PC-3 (cell line): Measurements from ENCODE around the gene C12orf57. TPM values are rescaled to one million over a fixed set of nuclear protein-coding genes. Genes with fewer than 3 reads are reported as not detected.

Experiments
- ATAC-seq: fragments of 200-7000 bp; cut with Tn5 transposase; 2 replicates; pipeline ENCODE4 v1.9.1; 2020; ENCODE audit warnings: mild to moderate bottlenecking, moderate library complexity
- BruUV-seq: library from RNA; stranded (reverse); fragments of 400-500 nt; replicated peaks from 2 replicates; lab custom pipeline; 2021; lab: Mats Ljungman, UMichigan
- CTCF ChIA-PET: fragments of 300-600 bp; sonication (Branson Sonifier 250); formaldehyde crosslinking; loops from one replicate; lab custom pipeline; 2022; ENCODE audit warnings: antibody characterized with exemption; lab: Charles Lee
- POLR2A ChIA-PET: fragments of 300-600 bp; sonication (Branson Sonifier 250); formaldehyde crosslinking; loops from one replicate; lab custom pipeline; 2022; ENCODE audit warnings: antibody characterized with exemption; ENCODE audit not compliant: unreplicated experiment; lab: Charles Lee
- DNase-seq: peaks from one replicate; pipeline ENCODE4 v3.0.0-alpha.2; 2015
- H2AFZ ChIP-seq: fragments of 300-600 bp; sonication (generic); 2 replicates; pipeline ENCODE4 v1.6.0; 2016; ENCODE audit warnings: antibody characterized with exemption, low read length
- H3F3A ChIP-seq: fragments of 300-600 bp; sonication (generic); one replicate; pipeline ENCODE4 v1.6.0; 2017; ENCODE audit warnings: antibody characterized with exemption, low read length, control low read depth, mild to moderate bottlenecking; ENCODE audit not compliant: unreplicated experiment
- H3K27ac ChIP-seq: fragments of 300-600 bp; sonication (generic); 2 replicates; pipeline ENCODE4 v1.5.1; 2016; ENCODE audit warnings: mild to moderate bottlenecking, low read length
- H3K27me3 ChIP-seq: fragments of 300-600 bp; sonication (generic); 2 replicates; pipeline ENCODE4 v1.6.1; 2016; ENCODE audit warnings: low read length, mixed read lengths
- H3K36me3 ChIP-seq: fragments of 300-600 bp; sonication (generic); 2 replicates; pipeline ENCODE4 v1.6.1; 2016; ENCODE audit warnings: low read depth, mixed run types, low read length, mixed read lengths
- H3K4me1 ChIP-seq: fragments of 300-600 bp; sonication (generic); 2 replicates; pipeline ENCODE4 v1.5.1; 2016; ENCODE audit warnings: low read length; ENCODE audit not compliant: insufficient read depth
- H3K4me2 ChIP-seq: fragments of 300-600 bp; sonication (generic); 2 replicates; pipeline ENCODE4 v1.6.0; 2016; ENCODE audit warnings: low read length
- H3K4me3 ChIP-seq: fragments of 300-600 bp; sonication (generic); 2 replicates; pipeline ENCODE4 v1.5.1; 2016; ENCODE audit warnings: mild to moderate bottlenecking, low read length, mixed read lengths
- H3K79me2 ChIP-seq: fragments of 300-600 bp; sonication (generic); 2 replicates; pipeline ENCODE4 v1.6.1; 2017; ENCODE audit warnings: low read length, mixed read lengths
- H3K9ac ChIP-seq: fragments of 300-600 bp; sonication (generic); 2 replicates; pipeline ENCODE4 v1.6.0; 2016; ENCODE audit warnings: mild to moderate bottlenecking, low read length
- H3K9me2 ChIP-seq: fragments of 300-600 bp; sonication (generic); replicated peaks from 2 replicates; pipeline ENCODE4 v1.6.1; 2016; ENCODE audit warnings: mixed run types, low read length, mixed read lengths
- H3K9me3 ChIP-seq: fragments of 300-600 bp; sonication (generic); 2 replicates; pipeline ENCODE4 v1.6.1; 2016; ENCODE audit warnings: low read length, mixed read lengths
- H4K20me1 ChIP-seq: fragments of 300-600 bp; sonication (generic); 2 replicates; pipeline ENCODE4 v1.6.1; 2016; ENCODE audit warnings: low read length, mixed read lengths
- EZH2 ChIP-seq: fragments of 300-600 bp; sonication (generic); IDR thresholded peaks from one replicate; pipeline ENCODE4 v1.6.1; 2017; ENCODE audit warnings: antibody characterized with exemption, mild to moderate bottlenecking, low read length; ENCODE audit not compliant: unreplicated experiment
- EZH2phosphoT487 ChIP-seq: fragments of 300-600 bp; sonication (generic); IDR thresholded peaks from 2 replicates; pipeline ENCODE4 v1.6.1; 2018; ENCODE audit warnings: mild to moderate bottlenecking, antibody characterized with exemption, low read length, borderline replicate concordance
- intact Hi-C: fragments of 100-400 bp; cut with micrococcal nuclease; formaldehyde crosslinking; loops from 2 replicates; pipeline ENCODE4 v1.9.0; 2023
- total RNA-seq: library from RNA; depleted of rRNA; stranded (reverse); fragments of >200 nt; gene quantifications from 2 replicates; pipeline ENCODE4 v1.2.3, GENCODE V29; 2014
- TF ChIP-seq, protein P1 (sequence below): fragments of 300-600 bp; sonication (generic); conservative IDR thresholded peaks from 2 replicates; pipeline ENCODE4 v1.5.1; 2017; ENCODE audit warnings: antibody characterized with exemption, low read depth, mild to moderate bottlenecking, low read length

Gene C12orf57
- total RNA-seq, 1 experiment from 2014 or later = 125 TPM

DNA sequence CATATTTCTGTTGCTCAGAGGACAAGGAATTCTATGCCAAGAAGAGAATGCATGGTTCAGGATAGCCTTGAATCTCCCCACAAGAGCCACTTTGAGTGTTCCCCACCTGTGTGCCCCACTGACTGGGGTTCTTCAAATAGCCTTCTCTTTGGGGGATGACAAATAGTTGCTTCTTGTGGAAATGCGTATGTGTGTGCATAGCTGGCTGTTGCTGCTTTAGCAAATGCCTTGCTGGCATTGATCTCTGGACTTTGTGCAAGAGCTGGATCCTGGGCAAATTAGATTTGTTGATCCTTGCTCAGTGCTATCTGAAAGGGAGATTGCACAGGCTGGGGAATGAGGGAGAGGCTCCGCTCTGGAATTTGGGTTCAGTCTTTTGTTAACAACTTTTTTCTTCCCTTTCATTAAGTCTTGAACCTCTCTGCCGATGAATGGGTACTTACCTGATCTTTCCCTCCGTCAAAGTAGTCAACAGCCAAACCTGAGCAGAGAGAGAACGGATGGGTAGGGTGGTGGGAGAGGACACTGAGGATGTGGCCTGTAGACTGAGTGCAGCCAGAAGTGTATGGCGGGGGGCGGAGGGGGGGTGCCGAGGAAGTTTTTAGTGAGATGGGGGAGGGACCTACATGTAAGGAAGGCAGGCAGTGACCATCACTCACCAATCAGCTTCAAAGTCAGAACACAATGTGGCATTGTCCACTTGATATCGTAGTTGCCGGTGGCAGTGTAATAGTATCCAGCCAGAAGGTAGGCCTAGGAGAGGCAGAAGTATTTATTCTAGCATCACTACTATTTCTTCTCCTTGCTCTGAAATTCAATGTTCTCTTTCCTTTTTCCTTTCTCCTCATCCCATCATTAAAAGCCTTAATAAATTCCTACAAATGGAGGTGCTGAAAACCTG is 37.6 kb downstream of the C12orf57 start:
- no peaks in the 10 kb centered on the region for H3K4me1 ChIP-seq
- ATAC-seq = no peak
- no peak for DNase-seq
- TF ChIP-seq, protein P1, sequence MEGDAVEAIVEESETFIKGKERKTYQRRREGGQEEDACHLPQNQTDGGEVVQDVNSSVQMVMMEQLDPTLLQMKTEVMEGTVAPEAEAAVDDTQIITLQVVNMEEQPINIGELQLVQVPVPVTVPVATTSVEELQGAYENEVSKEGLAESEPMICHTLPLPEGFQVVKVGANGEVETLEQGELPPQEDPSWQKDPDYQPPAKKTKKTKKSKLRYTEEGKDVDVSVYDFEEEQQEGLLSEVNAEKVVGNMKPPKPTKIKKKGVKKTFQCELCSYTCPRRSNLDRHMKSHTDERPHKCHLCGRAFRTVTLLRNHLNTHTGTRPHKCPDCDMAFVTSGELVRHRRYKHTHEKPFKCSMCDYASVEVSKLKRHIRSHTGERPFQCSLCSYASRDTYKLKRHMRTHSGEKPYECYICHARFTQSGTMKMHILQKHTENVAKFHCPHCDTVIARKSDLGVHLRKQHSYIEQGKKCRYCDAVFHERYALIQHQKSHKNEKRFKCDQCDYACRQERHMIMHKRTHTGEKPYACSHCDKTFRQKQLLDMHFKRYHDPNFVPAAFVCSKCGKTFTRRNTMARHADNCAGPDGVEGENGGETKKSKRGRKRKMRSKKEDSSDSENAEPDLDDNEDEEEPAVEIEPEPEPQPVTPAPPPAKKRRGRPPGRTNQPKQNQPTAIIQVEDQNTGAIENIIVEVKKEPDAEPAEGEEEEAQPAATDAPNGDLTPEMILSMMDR = no peak
- no peak for TF ChIP-seq EZH2phosphoT487
- no peak for TF ChIP-seq EZH2
- ChIA-PET POLR2A (no interaction called here), CTCF (no interaction called here)
- no peaks in the 10 kb centered on the region for H3K27me3 ChIP-seq
- no peaks in the 10 kb centered on the region for H4K20me1 ChIP-seq
- no TSS peak for BruUV-seq
- H3K9me3 ChIP-seq = no peaks in the 10 kb centered on the region
- no peak overlapping the region for H3K4me3 ChIP-seq
- no peak overlapping the region for H3K9ac ChIP-seq
- no peaks in the 10 kb centered on the region for H3K79me2 ChIP-seq
- no peak overlapping the region for H3K4me2 ChIP-seq
- H2AFZ ChIP-seq = no peak overlapping the region
- H3K27ac ChIP-seq = no peak overlapping the region
- no peaks in the 10 kb centered on the region for H3K9me2 ChIP-seq
- peaks cover 3% of the 10 kb centered on the region; the same call in 1 of the 2 replicates for H3K36me3 ChIP-seq
- intact Hi-C loops = no loop called here
- no peaks in the 10 kb centered on the region for H3F3A ChIP-seq

DNA sequence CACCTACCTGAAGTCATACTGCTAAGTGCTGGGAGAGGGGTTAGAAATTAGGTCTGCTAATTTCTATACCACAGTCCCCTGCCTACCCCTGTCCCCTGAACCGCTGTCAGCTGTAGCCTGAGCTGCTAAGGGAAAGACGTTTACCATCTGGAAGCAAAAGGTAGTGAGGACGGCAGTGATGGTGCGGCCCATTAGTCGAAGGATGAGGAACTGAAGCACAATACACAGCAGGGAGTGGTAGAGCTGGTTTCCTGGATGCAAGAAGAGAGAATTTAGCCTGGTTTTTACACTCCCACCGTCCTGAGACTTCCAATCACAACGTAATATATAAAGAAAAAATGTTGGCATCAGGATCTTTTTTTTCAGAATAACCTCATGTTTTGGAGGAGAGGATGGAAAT is 38.7 kb downstream of the C12orf57 start:
- no peak overlapping the region for H3K27ac ChIP-seq
- H3K4me3 ChIP-seq = no peak overlapping the region
- H3K36me3 ChIP-seq = no peaks in the 10 kb centered on the region; the same call in 1 of the 2 replicates
- no peaks in the 10 kb centered on the region for H3K9me2 ChIP-seq
- ChIA-PET POLR2A (no interaction called here), CTCF (no interaction called here)
- intact Hi-C loops = no loop called here
- no peak overlapping the region for H3K9ac ChIP-seq
- no peak overlapping the region for H2AFZ ChIP-seq
- no peaks in the 10 kb centered on the region for H3F3A ChIP-seq
- H3K27me3 ChIP-seq = no peaks in the 10 kb centered on the region
- no peak for DNase-seq
- H3K4me1 ChIP-seq = no peaks in the 10 kb centered on the region
- no peak for ATAC-seq
- H3K9me3 ChIP-seq = no peaks in the 10 kb centered on the region
- H4K20me1 ChIP-seq = no peaks in the 10 kb centered on the region
- no peak for TF ChIP-seq EZH2
- TF ChIP-seq, protein P1 = no peak
- no peak for TF ChIP-seq EZH2phosphoT487
- no TSS peak for BruUV-seq
- no peak overlapping the region for H3K4me2 ChIP-seq
- no peaks in the 10 kb centered on the region for H3K79me2 ChIP-seq
